SK-N-SH (cell line): ENCODE measurements around the gene MKRN1. TPM values are rescaled to one million over a fixed set of nuclear protein-coding genes. Genes with fewer than 3 reads are reported as not detected.

Source experiments
- CTCF ChIA-PET: fragments of 300-600, 350-600 bp; formaldehyde crosslinking; extraction: SDS; loops from one replicate; lab custom pipeline; 2021; lab: Yijun Ruan, JAX
- POLR2A ChIA-PET: fragments of 350-600 bp; sonication (Branson Sonifier 250); formaldehyde crosslinking; extraction: SDS; loops from one replicate; lab custom pipeline; 2020; ENCODE audit warnings: antibody characterized with exemption, inconsistent platforms; lab: Yijun Ruan, JAX
- DNase-seq: peaks from one replicate; pipeline ENCODE4 v3.0.0; 2012
- H2AFZ ChIP-seq: fragments of 200-600 bp; sonication (generic); 2 replicates; pipeline ENCODE4 v1.8.1; 2016; ENCODE audit warnings: antibody characterized with exemption, mild to moderate bottlenecking, low read depth
- H3F3A ChIP-seq: fragments of 200-600 bp; sonication (generic); replicated peaks from 2 replicates; pipeline ENCODE3; 2016; ENCODE audit warnings: antibody characterized with exemption, mild to moderate bottlenecking; ENCODE audit not compliant: insufficient read depth
- H3K27ac ChIP-seq, 2 experiments: fragments of 200-500 bp in 1 of 2; fragments of 200-600 bp in 1 of 2; sonication (Bioruptor generic) in 1 of 2; sonication (generic), shearing (Covaris generic) in 1 of 2; 2 replicates each; pipeline versions ENCODE4 v1.5.1 to v1.6.1; 2014 to 2016; ENCODE audit warnings: low read depth in 2 of 2, inconsistent platforms in 1 of 2, low read length in 1 of 2, mild to moderate bottlenecking in 1 of 2, mixed read lengths in 1 of 2
- H3K27me3 ChIP-seq: fragments of 200-600 bp; sonication (generic), shearing (Covaris generic); 2 replicates; pipeline ENCODE4 v1.6.1; 2016; ENCODE audit warnings: mixed run types; ENCODE audit not compliant: insufficient read depth
- H3K36me3 ChIP-seq, 2 experiments: fragments of 200-500 bp in 1 of 2; fragments of 200-600 bp in 1 of 2; sonication (Bioruptor generic) in 1 of 2; sonication (generic) in 1 of 2; replicated peaks in 1 of 2; 2 replicates each; pipeline versions ENCODE3 to v1.5.1; 2014 to 2016; ENCODE audit warnings: low read length in 1 of 2, mild to moderate bottlenecking in 1 of 2; ENCODE audit not compliant: insufficient read depth in 2 of 2, control insufficient read depth in 1 of 2
- H3K4me1 ChIP-seq, 2 experiments: fragments of 200-500 bp in 1 of 2; fragments of 200-600 bp in 1 of 2; sonication (Bioruptor generic) in 1 of 2; sonication (generic), shearing (Covaris generic) in 1 of 2; 2 replicates each; pipeline versions ENCODE4 v1.5.1 to v1.6.1; 2014 to 2016; ENCODE audit warnings: low read depth in 1 of 2, low read length in 1 of 2, mixed run types in 1 of 2; ENCODE audit not compliant: insufficient read depth in 2 of 2, control insufficient read depth in 1 of 2
- H3K4me2 ChIP-seq: fragments of 200-600 bp; sonication (generic), shearing (Covaris generic); 2 replicates; pipeline ENCODE4 v1.6.1; 2017; ENCODE audit warnings: mixed run types
- H3K4me3 ChIP-seq, 2 experiments: fragments of 200-500 bp in 1 of 2; fragments of 200-600 bp in 1 of 2; sonication (Bioruptor generic) in 1 of 2; sonication (generic), shearing (Covaris generic) in 1 of 2; 2 replicates each; pipeline versions ENCODE4 v1.5.1 to v1.8.1; 2014 to 2016; ENCODE audit warnings: low read depth in 2 of 2, inconsistent platforms in 1 of 2, low read length in 1 of 2, mild to moderate bottlenecking in 1 of 2, mixed read lengths in 1 of 2, moderate library complexity in 1 of 2
- H3K79me2 ChIP-seq: fragments of 200-600 bp; sonication (generic); 2 replicates; pipeline ENCODE4 v1.8.1; 2017; ENCODE audit warnings: mild to moderate bottlenecking; ENCODE audit not compliant: insufficient read depth
- H3K9ac ChIP-seq: fragments of 200-600 bp; sonication (generic); 2 replicates; pipeline ENCODE4 v1.6.1; 2017; ENCODE audit warnings: mixed run types
- H3K9me2 ChIP-seq: fragments of 200-600 bp; sonication (generic); 2 replicates; pipeline ENCODE4 v1.6.1; 2017; ENCODE audit warnings: mixed run types
- H3K9me3 ChIP-seq: fragments of 200-600 bp; sonication (generic); 2 replicates; pipeline ENCODE4 v1.6.1; 2017; ENCODE audit warnings: mixed run types, mild to moderate bottlenecking, moderate library complexity
- H4K20me1 ChIP-seq: fragments of 200-600 bp; sonication (generic); 2 replicates; pipeline ENCODE4 v1.6.1; 2017; ENCODE audit warnings: mild to moderate bottlenecking, mixed run types; ENCODE audit not compliant: insufficient read depth
- ELF1 ChIP-seq: IDR thresholded peaks from 2 replicates; pipeline ENCODE4 v1.4.0; 2012
- EZH2phosphoT487 ChIP-seq: fragments of 200-600 bp; sonication (generic); IDR thresholded peaks from 2 replicates; pipeline ENCODE4 v1.6.1; 2017; ENCODE audit warnings: low read depth, mixed run types, mild to moderate bottlenecking, antibody characterized with exemption, moderate library complexity, borderline replicate concordance
- FOSL2 ChIP-seq: IDR thresholded peaks from 2 replicates; pipeline ENCODE4 v1.4.0; 2012; ENCODE audit warnings: low read depth, mild to moderate bottlenecking, moderate library complexity, borderline replicate concordance
- GATA2 ChIP-seq: sonication (generic); formaldehyde crosslinking; IDR thresholded peaks from 2 replicates; pipeline ENCODE4 v1.5.0; 2020; ENCODE audit warnings: mild to moderate bottlenecking, missing genetic modification reagents
- MEF2A ChIP-seq: IDR thresholded peaks from 2 replicates; pipeline ENCODE4 v1.4.0; 2012; ENCODE audit warnings: low read depth, borderline replicate concordance
- NFIC ChIP-seq: IDR thresholded peaks from 2 replicates; pipeline ENCODE4 v1.4.0; 2012; ENCODE audit warnings: borderline replicate concordance
- NRF1 ChIP-seq: IDR thresholded peaks from 2 replicates; pipeline ENCODE4 v1.6.1; 2012; ENCODE audit warnings: low read depth, mild to moderate bottlenecking, low read length
- RCOR1 ChIP-seq: fragments of 150-350 bp; IDR thresholded peaks from 2 replicates; pipeline ENCODE4 v1.6.1; 2017; ENCODE audit warnings: antibody characterized with exemption, low read length
- REST ChIP-seq: IDR thresholded peaks from 2 replicates; pipeline ENCODE4 v1.6.1; 2012; ENCODE audit warnings: mild to moderate bottlenecking, low read depth, low read length, moderate library complexity
- RXRA ChIP-seq: IDR thresholded peaks from 2 replicates; pipeline ENCODE4 v1.4.0; 2012; ENCODE audit warnings: low read depth, mild to moderate bottlenecking, borderline replicate concordance
- SIN3A ChIP-seq: IDR thresholded peaks from 2 replicates; pipeline ENCODE4 v1.6.1; 2012; ENCODE audit warnings: low read depth, mild to moderate bottlenecking, low read length, moderate library complexity, borderline replicate concordance
- TEAD4 ChIP-seq: IDR thresholded peaks from 2 replicates; pipeline ENCODE4 v1.4.0; 2012; ENCODE audit warnings: mild to moderate bottlenecking, borderline replicate concordance; ENCODE audit not compliant: insufficient read depth
- USF1 ChIP-seq: IDR thresholded peaks from 2 replicates; pipeline ENCODE4 v1.4.0; 2012; ENCODE audit warnings: low read depth, borderline replicate concordance
- WGBS: methylation state at CpG from one replicate; pipeline ENCODE4 v1.1.6; 2017; ENCODE audit warnings: low lambda C conversion rate; 5-methylcytosine and 5-hydroxymethylcytosine counted together
- polyA plus RNA-seq, 3 experiments: library from polyadenylated mRNA; depleted of rRNA; stranded (reverse); fragments of >200 nt; gene quantifications; 2 replicates each; pipeline ENCODE4 v1.2.3, GENCODE V29; 2012
- TF ChIP-seq, protein P1 (sequence below): IDR thresholded peaks from 2 replicates; pipeline ENCODE4; 2012
- TF ChIP-seq, protein P2 (sequence below): fragments of 200-600 bp; sonication (generic); IDR thresholded peaks from 2 replicates; pipeline ENCODE4 v1.6.1; 2017; ENCODE audit warnings: antibody characterized with exemption, mild to moderate bottlenecking, moderate library complexity
- TF ChIP-seq, protein P3 (sequence below): fragments of 150-350 bp; IDR thresholded peaks from 2 replicates; pipeline ENCODE4 v1.6.1; 2016; ENCODE audit warnings: mild to moderate bottlenecking, low read depth, low read length

MKRN1 gene
- polyA plus RNA-seq, 1 of the 3 experiments (the other 2 are of a cell fraction) = 53.5 TPM

DNA sequence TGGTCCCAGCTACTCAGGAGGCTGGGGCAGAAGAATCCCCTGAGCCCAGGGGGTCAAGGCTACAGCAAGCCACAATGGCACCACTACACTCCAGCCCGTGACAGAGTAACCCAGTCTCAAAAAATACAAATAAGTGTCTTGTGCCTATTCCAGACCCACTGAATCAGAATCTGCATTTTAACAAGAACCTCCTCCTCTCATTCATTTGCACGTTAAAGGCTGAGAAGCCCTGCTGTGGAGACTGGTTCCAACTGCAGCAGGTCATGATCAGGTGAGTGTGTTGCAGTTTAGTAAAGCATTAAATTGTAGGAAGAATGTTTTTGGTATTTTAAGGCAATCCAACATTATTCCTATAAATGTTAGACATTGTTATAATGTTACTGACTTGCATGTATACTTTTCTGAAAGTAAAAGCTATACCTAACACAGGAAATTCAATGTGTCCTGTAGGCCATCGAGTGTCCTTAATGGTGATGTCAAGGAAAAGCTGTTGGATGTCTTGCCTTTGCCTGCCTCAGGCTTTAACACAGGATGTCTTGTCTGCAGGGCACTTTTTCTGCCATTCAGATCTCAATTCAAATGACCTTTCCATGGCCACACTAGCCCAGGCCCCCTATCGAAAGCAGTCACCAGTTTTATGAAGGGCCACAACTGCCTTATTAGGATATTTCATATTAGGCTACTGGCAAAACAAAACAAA lies 30.4 kb downstream of the MKRN1 start (continued):
- TF ChIP-seq, protein P1, sequence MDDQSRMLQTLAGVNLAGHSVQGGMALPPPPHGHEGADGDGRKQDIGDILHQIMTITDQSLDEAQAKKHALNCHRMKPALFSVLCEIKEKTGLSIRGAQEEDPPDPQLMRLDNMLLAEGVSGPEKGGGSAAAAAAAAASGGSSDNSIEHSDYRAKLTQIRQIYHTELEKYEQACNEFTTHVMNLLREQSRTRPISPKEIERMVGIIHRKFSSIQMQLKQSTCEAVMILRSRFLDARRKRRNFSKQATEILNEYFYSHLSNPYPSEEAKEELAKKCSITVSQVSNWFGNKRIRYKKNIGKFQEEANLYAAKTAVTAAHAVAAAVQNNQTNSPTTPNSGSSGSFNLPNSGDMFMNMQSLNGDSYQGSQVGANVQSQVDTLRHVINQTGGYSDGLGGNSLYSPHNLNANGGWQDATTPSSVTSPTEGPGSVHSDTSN = no peak
- TF ChIP-seq MEF2A (no peak), NRF1 (no peak), RCOR1 (no peak)

DNA sequence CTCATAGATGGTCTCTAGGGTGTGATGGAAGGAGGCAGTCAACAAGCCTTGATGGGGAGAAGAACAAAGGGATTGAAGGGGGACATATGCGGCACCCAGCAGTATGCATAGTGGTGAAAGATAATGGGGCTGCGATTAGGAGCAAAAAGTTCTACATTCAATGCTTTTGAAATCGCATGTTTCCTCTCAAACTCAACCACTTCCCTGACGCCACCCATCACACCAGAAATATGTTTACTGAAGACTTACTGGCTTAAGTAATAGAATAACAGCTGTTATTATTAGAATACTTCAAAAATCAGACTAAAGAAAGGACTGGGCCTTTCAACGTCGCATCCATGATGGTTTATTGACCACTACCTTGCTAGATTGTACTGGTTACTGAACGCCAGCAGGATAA lies 31.5 kb downstream of the MKRN1 start:
- H3K4me2 ChIP-seq = no peak overlapping the region
- no peaks in the 10 kb centered on the region for H3K27me3 ChIP-seq
- H3K9me2 ChIP-seq = no peaks in the 10 kb centered on the region
- ChIA-PET CTCF (no interaction called here), POLR2A (no interaction called here)
- no peaks in the 10 kb centered on the region for H3K4me1 ChIP-seq
- no peaks in the 10 kb centered on the region for H4K20me1 ChIP-seq
- WGBS = 93% methylated on average over 7 of the region's 7 CpGs
- H3K9ac ChIP-seq = no peak overlapping the region
- H3K4me3 ChIP-seq = no peak overlapping the region
- H3K27ac ChIP-seq = no peak overlapping the region
- DNase-seq = no peak
- H3K36me3 ChIP-seq = peaks cover 2 to 5% of the 10 kb centered on the region in 2 experiments
- H3K79me2 ChIP-seq = no peaks in the 10 kb centered on the region
- H3F3A ChIP-seq = no peaks in the 10 kb centered on the region
- H3K9me3 ChIP-seq = no peaks in the 10 kb centered on the region
- TF ChIP-seq EZH2phosphoT487 (no peak), RXRA (no peak), ELF1 (no peak)
- no peak overlapping the region for H2AFZ ChIP-seq

GRCh38 chr7:140446467-140446866 lies 32.8 kb downstream of the MKRN1 start:
- ChIA-PET POLR2A (no interaction called here), CTCF (no interaction called here)
- no peaks in the 10 kb centered on the region for H3K79me2 ChIP-seq
- no peaks in the 10 kb centered on the region for H4K20me1 ChIP-seq
- H3K9ac ChIP-seq = no peak overlapping the region
- H3K4me2 ChIP-seq = no peak overlapping the region
- no peak for DNase-seq
- no peaks in the 10 kb centered on the region for H3K36me3 ChIP-seq
- 92% methylated on average over 11 of the region's 11 CpGs for WGBS
- no peak overlapping the region for H2AFZ ChIP-seq
- H3K4me1 ChIP-seq = no peaks in the 10 kb centered on the region
- no peaks in the 10 kb centered on the region for H3K27me3 ChIP-seq
- no peak overlapping the region for H3K4me3 ChIP-seq
- peaks cover 4% of the 10 kb centered on the region for H3F3A ChIP-seq
- H3K9me3 ChIP-seq = no peaks in the 10 kb centered on the region
- no peak overlapping the region for H3K27ac ChIP-seq
- H3K9me2 ChIP-seq = no peaks in the 10 kb centered on the region
- TF ChIP-seq, protein P2, sequence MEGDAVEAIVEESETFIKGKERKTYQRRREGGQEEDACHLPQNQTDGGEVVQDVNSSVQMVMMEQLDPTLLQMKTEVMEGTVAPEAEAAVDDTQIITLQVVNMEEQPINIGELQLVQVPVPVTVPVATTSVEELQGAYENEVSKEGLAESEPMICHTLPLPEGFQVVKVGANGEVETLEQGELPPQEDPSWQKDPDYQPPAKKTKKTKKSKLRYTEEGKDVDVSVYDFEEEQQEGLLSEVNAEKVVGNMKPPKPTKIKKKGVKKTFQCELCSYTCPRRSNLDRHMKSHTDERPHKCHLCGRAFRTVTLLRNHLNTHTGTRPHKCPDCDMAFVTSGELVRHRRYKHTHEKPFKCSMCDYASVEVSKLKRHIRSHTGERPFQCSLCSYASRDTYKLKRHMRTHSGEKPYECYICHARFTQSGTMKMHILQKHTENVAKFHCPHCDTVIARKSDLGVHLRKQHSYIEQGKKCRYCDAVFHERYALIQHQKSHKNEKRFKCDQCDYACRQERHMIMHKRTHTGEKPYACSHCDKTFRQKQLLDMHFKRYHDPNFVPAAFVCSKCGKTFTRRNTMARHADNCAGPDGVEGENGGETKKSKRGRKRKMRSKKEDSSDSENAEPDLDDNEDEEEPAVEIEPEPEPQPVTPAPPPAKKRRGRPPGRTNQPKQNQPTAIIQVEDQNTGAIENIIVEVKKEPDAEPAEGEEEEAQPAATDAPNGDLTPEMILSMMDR = no peak
- no peak for TF ChIP-seq TEAD4
- no peak for TF ChIP-seq GATA2 (CRISPR knock-in tag)
- TF ChIP-seq, protein P3, sequence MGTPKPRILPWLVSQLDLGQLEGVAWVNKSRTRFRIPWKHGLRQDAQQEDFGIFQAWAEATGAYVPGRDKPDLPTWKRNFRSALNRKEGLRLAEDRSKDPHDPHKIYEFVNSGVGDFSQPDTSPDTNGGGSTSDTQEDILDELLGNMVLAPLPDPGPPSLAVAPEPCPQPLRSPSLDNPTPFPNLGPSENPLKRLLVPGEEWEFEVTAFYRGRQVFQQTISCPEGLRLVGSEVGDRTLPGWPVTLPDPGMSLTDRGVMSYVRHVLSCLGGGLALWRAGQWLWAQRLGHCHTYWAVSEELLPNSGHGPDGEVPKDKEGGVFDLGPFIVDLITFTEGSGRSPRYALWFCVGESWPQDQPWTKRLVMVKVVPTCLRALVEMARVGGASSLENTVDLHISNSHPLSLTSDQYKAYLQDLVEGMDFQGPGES = no peak
- TF ChIP-seq REST = no peak
- no peak for TF ChIP-seq FOSL2
- TF ChIP-seq USF1 = no peak
- TF ChIP-seq SIN3A = no peak
- TF ChIP-seq MEF2A = no peak
- TF ChIP-seq NFIC = no peak
